HG03520 (cell line): ENCODE measurements around the gene GLDN.

Experiments
- ATAC-seq: cut with Tn5 transposase; IDR thresholded peaks from one replicate; pipeline ENCODE4 v1.9.1; 2021; ENCODE audit warnings: mild to moderate bottlenecking, moderate library complexity; ENCODE audit not compliant: unreplicated experiment

GLDN gene

DNA sequence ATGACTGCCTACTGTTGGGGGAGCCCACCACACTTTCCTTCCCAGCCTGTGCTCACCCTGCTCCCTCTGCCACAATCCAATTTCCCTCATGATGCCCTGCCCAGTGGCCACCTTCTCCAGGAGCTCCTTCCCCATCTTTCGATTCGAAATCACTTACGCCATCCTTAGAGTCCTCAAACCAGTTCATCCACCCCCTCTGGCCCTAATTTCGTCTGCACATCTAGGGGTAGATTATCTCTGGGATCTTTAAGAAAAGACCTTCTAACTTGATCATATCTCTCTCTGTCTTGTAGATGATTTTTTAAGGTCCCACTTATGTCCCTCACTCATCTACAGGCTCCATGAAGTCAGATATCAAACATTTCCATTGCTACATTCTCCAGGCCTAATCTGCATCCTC, 20.1 kb upstream of the GLDN start:
- ATAC-seq, result no peak

DNA sequence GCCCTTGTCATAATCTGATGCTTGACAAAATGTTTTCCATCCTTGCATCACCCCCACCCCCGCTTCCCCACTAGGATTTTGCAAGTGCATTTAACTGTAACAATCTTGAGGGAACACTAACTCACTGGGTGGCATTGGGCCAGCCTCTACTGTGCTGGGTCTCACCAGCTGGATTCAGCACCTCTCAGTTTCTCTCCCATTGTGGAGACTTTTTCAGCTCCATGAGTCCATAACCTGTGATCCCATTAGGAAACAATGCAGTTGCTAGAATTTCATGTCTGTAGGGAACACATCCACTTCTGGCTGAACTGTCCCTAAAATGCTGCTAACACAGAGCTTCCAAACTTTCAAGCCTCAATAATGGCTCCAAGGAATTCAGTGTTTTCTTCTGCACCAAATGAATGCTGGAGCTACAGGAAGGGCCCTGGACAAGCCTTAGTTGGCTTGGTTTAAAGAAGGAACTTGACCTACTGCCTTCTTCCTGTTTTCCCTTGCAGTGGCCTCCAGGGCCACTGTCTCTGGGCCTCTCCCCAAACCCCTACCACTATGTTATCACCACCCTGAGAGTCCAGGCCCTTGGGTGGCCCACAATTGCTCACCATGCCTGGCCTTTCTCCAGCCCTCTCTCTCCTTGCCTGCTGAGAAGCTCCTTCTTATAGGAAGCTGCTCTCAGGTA, 18.7 kb upstream of the GLDN start:
- no peak for ATAC-seq

DNA sequence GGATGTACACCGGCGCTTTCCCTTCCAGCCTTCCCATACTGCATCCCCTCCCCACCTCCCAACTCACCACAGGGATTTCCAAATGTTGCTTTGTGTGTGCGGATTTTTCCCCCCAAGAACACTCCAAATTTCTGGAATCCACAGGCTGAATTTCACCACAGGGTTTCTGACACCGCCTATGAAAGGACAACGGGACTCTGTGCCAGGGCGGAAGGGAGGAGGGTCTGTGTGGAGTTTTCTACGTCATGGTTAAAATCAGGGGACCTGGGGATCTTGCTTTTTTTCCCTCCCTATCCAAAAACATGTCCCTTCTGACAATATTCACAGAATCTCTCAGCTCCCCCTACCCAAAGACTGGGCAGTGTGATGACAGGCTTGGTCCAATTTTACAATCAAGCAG, 17.7 kb upstream of the GLDN start:
- no peak for ATAC-seq

DNA sequence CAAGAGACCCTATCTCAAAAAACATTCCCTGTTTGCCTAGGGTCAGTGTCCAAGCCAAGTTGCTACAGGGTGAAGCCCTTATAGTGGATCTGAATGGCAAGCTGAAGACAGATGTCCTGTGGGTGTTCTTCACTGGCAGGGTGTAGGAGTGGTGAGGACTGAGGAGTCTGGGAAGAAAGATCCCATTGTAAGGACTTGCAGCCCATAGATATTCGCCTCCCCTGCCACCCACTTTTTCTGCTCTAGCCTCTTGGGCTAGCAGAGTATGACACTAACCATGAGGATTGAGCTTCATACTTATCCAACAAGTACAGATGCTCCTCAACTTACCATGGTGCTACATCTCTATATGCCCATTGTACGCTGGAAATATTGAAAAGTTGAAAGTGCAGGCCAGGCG, 16.3 kb upstream of the GLDN start:
- ATAC-seq, result no peak

DNA sequence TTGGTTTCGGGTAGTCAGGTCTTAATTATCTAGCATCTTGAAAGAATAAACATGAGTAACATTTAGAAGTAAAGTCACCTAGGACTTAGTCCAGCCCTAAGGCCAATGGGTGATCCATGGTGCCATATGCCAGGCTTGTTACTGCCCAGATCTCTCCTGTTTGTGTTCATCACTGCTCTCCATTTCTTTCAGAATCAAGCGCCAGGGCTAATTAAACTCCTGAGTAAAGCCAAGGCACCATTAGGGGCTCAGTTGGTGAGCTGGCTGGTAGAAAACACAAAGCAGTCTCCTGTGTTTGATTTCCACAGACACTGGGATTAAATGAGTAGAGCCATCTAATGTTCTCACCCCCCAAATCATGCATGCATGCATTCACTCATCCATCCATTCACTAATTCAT, 14.4 kb upstream of the GLDN start:
- no peak for ATAC-seq

DNA sequence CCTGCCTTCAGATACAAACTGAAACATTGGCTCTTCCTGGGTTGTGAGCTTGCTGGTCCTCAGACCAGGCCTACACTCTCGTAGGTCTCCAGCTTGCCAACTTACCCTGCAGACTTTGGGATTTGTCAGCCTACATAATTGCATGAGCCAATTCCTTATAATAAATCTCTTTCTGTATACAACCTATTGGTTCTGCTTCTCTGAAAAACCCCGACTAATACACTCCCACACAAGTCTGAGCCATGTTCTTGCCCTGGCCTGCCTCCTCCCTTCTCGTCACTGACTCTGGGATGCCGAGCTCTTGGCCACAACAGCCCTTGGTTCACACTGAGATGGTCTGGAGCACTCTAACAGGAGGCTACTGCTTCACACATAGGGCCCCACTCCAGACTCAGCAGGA, 12.5 kb upstream of the GLDN start:
- no peak for ATAC-seq

DNA sequence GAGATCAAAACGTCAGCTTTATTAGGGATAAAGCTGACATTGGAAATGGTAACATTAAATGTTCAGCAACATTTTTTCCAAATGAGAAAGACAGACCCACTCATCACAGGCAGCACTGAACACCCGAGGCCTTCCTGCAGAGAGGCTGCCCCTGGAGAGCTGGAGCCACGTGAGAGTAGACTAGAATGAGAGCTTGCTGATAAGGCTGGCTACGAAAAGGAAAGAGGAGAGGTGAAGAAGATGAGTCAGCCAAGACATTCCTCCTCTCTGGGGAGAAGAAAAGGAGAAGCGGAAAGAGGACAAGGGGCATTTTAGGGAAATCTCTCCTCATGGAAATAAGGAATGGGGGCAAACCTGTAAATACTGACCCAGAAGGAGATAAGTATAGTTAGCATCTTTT, 10.3 kb upstream of the GLDN start:
- ATAC-seq, result no peak

DNA sequence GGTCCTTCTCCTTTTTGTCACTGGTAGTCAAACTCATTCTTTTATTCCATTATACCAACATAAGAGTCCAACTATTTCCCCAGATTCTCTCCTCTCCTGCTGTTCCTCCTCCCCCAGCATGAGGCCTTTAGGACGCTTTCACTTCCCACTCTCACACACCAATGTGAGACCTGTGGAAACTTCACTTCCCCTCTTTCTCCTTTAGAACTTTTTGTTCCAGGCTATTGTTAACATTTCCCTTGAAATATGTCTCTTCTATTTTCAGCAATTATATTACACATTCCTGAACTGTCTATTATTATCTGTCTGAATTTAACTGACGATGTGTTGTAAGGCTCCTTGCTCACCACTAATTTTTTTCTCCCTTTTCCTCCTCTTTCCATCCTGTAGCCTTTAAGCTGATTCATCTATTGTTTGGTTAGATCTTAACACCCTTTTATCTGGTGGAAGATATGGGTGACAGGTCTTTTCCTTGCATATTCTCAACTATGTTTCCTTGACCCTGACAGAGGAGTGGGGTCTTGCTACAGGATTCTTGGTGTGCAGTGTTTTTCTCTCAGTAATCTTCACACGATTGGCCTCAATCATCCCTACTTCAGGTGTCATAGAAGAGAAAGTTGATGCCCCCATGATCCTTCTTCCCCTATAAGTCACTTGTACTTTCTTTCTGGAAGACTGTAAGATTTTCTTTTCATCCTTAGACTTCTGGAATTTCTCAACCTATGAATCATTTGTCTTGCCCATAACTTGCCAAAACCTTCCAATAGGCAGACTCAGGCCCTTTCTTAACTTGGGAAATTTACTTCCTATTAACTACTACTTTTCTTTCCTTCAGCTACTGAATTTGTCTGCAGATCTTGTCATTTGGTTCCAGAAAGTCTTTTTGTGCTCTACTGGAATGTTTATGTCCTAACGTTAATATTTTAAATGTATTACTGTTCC, 9.0 kb upstream of the GLDN start:
- no peak for ATAC-seq

DNA sequence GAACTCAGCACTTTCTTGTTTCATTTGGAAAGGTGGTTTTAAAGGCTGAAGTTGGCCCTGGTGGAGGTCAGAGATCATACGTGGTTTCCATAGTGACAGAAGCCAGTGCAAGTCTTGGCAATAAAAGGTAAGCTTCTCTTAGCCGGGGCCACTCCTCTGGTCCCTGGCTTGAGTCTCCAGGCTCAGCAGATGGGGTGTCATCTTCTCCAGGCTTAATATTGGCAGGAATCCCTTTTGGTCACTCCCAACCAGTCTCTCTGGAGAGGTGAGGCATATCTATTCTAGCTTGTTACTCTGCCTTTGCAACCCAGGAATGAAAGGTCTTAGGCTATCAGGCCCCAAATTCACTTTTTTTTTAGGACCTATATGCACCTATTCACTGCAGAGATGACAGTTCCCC, 7.9 kb upstream of the GLDN start:
- ATAC-seq, result no peak

DNA sequence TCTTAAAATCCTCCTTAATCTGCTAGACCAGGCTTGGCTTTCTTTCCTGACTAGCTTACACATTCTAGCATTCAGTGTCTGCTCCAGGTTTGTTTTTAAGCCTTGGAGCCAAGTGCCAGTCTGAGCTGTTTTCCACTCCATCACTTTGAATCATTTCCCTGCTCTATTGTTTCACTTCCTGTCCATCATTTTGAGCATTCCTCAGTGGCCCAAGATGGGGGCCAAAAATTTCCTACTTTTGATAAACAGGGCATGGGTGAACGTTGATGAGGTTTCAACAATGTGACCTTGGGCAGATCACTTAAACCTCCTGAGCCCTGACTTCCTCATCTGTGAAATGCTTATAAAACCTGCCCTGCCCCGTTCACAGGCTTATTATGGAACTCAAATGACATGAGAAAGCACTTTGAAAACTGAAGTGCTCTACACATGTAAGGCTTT, 7.4 kb upstream of the GLDN start:
- no peak for ATAC-seq

DNA sequence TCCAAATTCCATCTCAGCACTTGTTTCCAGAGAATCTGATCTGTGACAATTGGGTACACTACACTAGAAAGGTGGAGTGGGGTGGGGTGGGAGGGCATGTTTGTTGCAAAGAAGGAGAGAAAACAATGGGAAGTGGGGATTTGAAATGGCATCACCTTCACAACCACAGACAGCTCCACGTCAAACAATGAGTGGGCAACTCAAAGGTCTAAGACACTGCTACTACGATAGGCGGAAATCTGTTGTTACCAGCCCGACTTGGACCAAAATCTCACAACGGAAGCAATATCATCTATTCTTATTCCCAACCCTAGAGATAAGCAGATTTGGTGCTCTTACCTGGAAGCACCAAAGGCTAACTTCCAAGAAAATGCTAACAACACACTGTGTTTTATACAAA, 6.4 kb upstream of the GLDN start:
- ATAC-seq, result peak; percentile 8

DNA sequence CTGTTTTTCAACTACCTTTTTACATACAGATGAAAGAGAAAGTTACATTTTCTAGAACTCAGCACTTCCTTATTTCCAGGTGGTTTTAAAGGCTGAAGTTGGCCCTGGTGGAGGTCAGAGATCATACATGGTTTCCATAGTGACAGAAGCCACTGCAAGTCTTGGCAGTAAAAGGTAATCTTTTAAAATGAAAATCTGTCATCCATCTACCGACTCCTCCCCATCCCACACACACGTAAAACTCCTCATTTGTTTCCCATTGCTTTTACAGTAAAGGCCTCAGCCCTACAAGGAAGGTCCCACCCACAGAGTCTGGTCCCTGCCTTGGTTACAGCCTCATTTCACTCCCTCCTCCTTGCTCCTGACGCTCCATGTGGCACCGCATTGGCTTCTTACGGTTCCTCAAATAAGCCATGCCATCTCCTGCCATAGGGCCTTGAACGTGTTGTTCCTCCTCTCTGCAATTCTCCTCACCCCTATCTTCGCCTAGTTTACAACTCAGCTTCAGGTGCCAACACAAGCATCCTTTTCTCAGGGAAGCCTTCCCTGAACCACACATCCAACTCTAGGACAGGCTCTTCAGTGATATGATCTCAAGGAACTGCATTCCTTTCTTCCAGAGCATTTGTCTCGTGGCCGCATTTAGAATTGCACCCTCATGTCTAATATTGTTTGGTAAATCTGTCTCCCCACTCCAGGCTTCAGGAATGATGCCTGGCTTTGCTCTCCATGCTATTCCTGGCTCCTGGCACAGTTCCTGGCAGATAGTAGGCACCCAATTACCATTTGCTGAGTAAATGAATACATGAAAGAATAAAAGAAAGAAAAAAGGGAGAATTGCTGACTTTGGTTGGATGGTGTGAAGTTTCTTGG, 5.7 kb upstream of the GLDN start:
- peak; percentile 69 for ATAC-seq

DNA sequence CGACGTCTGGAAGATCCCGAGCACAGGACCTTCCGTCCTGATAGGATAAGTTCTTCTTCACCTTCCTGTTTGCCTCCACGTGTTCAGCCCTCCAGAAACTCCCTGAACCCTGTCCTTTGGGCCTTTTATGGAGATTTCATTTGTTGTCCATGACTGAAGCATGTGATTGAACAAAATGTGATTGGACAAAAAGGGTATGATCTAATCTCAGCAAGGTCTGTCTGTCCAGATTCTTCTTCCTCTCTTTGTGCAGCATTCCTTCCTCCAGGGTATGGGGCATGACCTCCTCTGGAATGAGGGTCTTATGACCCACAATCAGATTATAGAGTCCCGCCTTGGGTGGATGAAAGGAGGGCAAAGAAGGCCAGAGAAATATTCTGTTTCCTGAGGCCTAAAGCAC, 3.0 kb upstream of the GLDN start, which contains the start of gene CYP19A1:
TSS of gene CYP19A1 (minus strand) at position 101 of the 400 bp plus-strand sequence. CDS start 95,684 bp downstream, outside the sequence.
- ATAC-seq, result no peak

DNA sequence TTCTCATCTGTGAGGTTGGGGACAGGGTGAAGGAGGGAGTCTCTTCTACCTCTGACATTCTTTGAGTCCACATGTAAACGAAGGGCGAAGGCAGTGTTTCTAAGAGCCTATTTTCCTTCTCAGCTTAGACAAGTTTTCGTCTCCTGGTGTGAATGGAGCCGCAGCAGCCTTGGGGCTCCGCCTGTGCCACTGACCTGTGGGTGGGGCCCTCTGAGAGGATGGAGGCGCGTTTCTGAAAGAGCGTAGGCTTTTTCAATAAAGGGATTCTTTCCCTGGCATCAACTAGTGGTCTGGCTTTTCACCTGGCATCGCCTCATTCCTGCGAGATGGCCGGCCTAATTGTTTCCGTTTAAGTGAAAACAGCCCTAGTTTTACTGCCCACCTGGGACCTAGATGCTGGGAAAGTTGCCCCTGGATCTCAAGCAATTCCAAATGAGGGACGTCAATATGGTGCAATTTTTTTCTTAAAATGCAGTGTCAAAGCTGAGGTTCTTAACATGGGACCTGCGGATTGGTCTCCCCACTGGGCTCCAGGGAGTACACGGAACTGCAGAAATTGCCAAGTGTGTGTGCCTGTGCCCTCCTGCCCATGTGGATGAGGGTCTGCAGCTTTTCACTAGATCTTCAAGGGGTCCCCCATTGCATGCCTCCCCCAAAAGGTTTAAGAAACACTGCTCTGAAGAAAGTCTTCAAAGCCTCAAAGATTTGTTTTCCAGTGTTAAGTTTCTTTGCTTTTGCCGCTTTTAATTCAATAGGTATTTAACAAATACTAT, 958 bp downstream of the GLDN start:
- no peak for ATAC-seq

DNA sequence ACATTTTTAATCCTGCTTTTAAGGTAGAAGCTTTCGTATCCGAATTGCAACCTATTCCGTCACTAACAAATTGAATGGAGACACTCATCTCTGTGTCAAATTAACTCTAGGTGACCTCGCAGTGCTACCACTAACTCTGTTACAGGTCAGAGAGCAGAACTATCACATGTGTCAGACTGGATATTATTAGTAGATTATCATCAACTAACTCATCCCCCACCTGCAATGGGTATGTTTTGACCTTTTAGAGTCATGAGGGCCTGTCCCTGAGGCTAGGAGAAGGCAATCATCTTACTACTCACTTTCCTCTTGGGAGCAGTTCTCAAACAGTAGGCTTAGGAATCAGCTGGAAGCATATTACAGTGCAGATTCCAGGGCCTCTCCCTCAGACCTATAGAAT, 2.0 kb downstream of the GLDN start:
- ATAC-seq, result no peak

DNA sequence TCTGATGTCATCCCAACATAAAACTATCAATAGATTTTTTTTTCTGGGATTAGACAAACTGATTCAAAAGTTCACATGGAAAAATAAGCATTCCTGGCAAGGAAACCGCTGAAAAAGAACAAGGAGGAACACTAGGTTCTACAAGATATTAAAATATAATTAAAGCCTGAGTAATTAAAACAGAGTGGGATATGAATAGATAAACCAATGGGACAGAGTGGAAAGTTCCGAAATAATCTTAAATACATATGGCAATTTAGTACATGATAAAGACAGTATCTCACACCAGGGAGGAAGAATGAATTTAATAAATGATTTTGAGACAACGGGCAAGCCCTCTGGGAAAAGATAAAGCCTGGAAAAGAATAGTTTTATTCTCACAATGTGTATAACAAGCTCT, 4.7 kb downstream of the GLDN start:
- no peak for ATAC-seq

DNA sequence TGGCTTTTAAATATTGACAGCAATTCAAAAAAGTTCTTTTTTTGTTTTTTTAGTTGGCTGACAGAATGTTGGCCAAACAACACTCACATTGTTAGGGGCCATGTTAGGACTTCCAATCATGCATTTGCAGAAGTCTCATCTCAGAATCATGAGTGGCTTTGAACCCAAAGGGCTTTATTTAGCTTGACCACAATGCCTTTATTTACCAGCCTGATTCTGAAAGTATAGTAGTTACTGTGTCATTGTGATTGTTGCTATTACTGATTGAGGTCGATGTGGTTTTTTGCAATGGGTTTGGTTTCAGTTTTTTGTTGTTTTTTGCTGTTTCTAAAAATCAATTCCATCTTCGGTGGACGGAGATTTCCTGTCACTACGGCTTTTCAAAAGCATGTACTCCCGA, 7.2 kb downstream of the GLDN start:
- ATAC-seq, result peak; percentile 93

DNA sequence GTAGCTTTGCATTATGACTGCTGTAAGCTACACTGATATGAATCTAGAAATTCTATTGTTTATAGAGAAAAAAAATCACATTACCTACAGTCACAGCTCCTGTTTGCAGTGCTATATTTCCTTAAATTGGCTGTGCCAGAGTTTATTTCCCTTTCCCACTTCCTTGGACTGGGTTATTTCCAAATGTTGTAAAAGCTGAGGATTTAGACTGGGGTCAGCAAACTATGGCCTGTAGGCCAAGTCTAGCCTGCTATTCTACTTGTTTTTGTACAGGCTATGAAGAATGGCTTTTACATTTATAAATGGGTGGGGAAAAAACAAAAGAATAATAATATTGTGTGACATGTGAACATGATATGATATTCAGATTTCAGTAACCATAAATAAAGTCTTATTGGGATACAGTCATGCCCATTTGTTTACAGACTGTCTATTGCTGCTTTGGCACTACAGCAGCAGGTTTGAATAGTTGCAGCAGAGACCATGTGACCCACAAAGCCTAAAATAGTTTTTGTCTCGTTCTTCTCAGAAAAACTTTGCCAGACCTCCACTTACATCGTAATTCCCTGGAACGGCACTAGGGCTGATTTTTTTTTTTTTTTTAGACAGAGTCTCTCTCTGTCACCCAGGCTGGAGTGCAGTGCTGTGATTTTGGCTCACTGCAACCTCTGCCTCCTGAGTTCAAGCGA, 7.8 kb downstream of the GLDN start:
- ATAC-seq, result no peak

DNA sequence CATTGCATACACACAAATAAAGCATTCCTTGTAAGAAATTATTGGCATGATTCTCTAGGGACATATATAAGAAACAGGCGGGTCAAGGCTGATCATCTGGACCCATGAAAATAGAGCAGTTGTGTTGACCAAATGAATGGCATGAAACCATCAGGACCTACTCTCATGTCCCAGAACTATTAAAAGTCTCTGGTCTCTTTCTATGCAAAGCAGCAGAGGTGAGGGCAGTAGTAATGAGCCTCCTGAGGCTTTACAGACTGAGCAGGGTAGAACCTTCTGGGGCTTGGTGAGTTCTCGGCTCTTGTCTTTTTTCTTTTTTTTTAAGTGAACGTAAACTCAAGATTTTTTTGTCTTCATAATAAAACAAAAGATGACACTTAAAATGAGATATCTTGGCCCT, 9.3 kb downstream of the GLDN start:
- ATAC-seq, result no peak

DNA sequence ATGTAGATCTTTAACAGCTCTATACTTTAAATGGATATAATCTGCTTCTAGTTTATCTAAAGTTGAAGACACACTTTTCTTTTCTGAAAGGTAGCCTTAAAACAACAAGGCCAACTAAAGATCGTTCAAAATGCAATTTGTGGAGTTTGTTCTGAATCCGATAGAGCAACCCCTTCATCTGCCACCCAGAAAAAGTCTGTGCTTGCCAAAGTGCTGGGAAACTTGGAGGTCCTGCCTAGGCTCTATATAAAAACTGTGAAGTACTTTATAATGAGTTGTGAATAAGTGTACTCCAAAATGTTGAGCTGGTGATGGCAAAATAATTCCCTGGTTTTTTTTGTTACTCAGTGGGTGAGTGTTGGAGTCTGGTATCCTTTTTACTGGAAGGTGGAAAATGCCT, 12.5 kb downstream of the GLDN start:
- no peak for ATAC-seq
